ENCODE measurements around the gene GBE1.
"Not testable (repeated sequence)": the region's sequence is repeated elsewhere in the genome, so short reads cannot be mapped to it uniquely, and the experiment has no call there.

The GBE1 gene

DNA sequence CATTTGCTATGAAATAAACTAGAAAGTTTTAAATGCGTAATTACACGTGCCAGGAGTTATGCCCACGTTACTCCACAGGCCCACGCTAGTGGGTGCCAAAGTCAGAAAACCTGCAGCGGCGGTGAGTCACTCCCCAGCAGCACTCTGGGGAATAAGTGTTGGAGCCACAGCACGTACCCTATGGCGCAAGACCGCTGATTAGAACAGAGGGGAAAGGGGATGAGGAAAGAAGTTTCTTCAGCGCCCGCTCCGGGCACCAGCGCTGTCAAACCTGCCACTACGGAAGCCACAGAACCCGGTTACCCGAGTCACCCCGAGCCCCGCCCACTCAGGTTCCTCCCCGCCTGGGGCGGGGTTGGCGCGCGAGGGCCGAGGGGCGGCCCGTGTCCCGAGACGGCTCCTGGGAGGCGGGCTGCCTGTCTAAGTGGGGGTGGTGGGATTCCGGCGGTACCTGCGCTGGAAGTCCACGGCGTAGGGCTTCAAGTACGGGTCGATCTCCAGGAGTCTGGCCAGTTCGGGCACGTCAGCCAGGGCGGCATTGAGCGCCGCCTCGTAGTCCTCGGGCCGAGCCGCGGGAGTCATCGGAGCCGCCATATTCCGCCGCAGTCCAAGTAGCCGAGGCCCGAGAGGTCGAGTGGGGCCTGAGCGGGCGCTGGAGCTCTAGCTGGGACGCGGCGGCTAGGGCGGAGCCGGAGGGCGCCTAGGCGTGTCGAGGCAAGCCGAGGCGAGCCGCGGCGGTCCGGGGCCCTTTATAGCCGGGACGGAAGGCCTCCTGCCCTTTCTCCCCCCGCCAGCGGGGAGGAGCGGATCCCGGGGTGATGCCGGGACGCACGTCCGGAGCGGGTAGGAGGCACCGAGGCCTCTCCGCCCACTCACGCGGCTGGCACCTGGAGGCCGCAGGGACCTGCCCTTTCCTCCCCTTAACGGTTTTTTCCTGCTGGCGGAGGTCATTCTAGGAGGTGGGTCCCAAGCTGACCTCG is at the start of gene GBE1:
TSS of gene GBE1 (minus strand) at position 722 of the 980 bp plus-strand sequence. CDS start at position 594, 128 bp downstream.
- in situ Hi-C loops (cut with MboI; ENCODE audit: low pct_unique_long_range_greater_than_20kb, low sequenced_read_pairs): no loop called here
- DNase-seq: peak; percentile 98

DNA sequence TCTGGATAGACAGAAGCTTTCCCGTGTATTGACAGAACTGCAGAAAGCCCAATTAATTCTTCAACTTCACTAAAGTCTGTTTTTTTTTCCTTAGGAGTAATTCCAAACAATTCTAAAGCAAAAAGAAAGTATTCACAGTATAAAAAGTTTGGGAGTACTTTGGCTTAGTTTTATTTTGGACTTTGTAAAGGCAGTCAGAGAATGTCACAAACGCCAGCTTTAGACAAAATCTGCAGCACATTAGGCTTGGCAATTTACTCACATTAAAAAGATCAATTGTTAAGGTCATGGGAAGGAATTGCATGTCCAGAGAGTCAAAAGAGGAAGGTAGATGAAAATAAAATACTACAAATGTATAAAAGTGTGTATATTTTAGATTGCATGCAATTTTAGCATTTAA is 47.5 kb upstream of the GBE1 start:
- no peak for DNase-seq
- in situ Hi-C loops (cut with MboI; ENCODE audit: low pct_unique_long_range_greater_than_20kb, low sequenced_read_pairs): no loop called here

GRCh38 chr3:81799403-81799802 is 38.0 kb upstream of the GBE1 start:
- in situ Hi-C loops (cut with MboI; ENCODE audit: low pct_unique_long_range_greater_than_20kb, low sequenced_read_pairs): no loop called here
- DNase-seq: no peak

GRCh38 chr3:81793410-81793809 is 32.0 kb upstream of the GBE1 start:
- in situ Hi-C loops (cut with MboI; ENCODE audit: low pct_unique_long_range_greater_than_20kb, low sequenced_read_pairs): no loop called here
- no peak for DNase-seq

- in situ Hi-C loops (cut with MboI; ENCODE audit: low pct_unique_long_range_greater_than_20kb, low sequenced_read_pairs): no loop called here
- DNase-seq: no peak
These were observed 28.7 kb upstream of the GBE1 start for GRCh38 chr3:81790117-81790516.

DNA sequence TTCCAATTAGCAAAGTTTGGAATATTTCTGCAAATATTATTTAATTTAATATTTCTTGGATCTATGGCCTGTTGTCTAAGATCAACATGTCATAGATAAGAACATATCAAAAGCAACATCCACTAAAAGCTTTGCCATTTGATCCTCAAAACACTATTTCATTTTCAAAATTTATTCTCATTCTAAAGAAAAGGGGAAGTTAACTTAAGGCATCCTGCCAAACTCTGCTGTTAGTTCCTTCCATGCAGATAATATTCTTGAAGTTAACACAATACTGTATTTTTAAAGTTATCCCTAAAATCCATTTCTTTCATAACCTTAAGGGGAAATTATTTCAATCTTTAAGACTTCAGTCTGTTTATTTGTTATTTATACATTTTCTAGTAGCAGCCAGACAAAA is 28.2 kb upstream of the GBE1 start:
- in situ Hi-C loops (cut with MboI; ENCODE audit: low pct_unique_long_range_greater_than_20kb, low sequenced_read_pairs): no loop called here
- peak; percentile 67 for DNase-seq

DNA sequence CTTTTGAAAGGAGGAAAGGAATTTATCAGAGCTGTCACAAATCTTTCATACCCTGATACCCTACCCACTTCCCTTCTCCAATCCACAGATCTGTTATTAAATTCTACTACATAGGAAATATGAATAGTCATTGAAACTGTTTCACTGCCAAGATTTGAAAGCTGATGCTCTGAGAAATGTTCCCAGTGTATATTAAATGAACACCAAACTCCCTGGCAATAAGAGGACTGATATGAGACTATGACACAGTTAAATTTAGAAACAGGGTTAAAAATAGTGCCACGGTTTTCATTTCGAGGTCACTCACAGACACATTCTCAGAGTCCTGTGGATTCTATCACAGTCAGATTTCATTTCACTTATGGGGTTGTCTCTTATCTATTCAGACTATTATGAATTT is 27.2 kb upstream of the GBE1 start:
- DNase-seq: no peak
- in situ Hi-C loops (cut with MboI; ENCODE audit: low pct_unique_long_range_greater_than_20kb, low sequenced_read_pairs): no loop called here

GRCh38 chr3:81788044-81788443 is 26.6 kb upstream of the GBE1 start:
- in situ Hi-C loops (cut with MboI; ENCODE audit: low pct_unique_long_range_greater_than_20kb, low sequenced_read_pairs): no loop called here
- DNase-seq: no peak

DNA sequence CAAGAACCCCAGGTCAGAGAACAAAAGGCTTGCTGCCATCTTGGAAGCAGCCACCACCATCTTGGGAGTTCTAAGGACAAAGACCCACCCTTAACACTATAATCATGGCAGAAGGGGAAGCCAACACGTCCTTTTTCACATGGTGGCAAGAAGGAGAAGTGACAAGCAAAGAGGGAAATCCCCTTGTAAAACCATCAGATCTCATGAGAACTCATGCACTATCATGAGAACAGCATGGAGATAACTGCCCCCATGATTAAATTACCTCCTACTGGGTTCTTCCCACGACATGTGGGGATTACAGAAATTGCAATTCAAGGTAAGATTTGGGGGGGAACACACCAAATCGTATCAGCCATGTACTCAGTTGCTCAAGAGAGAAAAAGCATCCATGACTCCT is 21.1 kb upstream of the GBE1 start:
- in situ Hi-C loops (cut with MboI; ENCODE audit: low pct_unique_long_range_greater_than_20kb, low sequenced_read_pairs): no loop called here
- DNase-seq: peak; percentile 28

- in situ Hi-C loops (cut with MboI; ENCODE audit: low pct_unique_long_range_greater_than_20kb, low sequenced_read_pairs): no loop called here
These were observed 17.3 kb upstream of the GBE1 start for GRCh38 chr3:81778678-81779182.

DNA sequence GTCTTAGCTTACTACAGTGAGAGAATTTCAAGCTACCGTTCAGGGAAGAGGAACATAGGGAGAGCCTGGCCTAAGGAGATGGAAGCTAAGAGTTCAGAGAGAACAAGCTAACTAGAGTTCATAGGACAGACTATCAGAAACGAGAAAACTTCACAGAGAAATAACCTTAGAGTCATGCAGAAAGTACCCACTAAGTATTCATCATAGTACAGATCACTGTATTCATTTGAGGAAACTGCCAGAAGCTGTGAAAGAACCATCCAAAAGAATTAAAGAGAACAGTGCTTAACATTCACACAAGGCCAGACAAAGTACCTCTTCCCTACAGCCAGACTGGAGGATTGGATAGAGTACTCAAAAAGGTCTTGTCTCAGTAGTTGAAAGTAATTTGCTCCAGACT is 15.2 kb upstream of the GBE1 start:
- DNase-seq: no peak
- in situ Hi-C loops (cut with MboI; ENCODE audit: low pct_unique_long_range_greater_than_20kb, low sequenced_read_pairs): no loop called here

More at GRCh38 chr3:81778678-81779182, 17.3 kb upstream of the GBE1 start:
- DNase-seq: no peak

GRCh38 chr3:81770710-81771109 is 9.3 kb upstream of the GBE1 start:
- in situ Hi-C loops (cut with MboI; ENCODE audit: low pct_unique_long_range_greater_than_20kb, low sequenced_read_pairs): no loop called here
- DNase-seq: no peak

GRCh38 chr3:81769299-81769698 is 7.9 kb upstream of the GBE1 start:
- DNase-seq: no peak
- in situ Hi-C loops (cut with MboI; ENCODE audit: low pct_unique_long_range_greater_than_20kb, low sequenced_read_pairs): no loop called here

- DNase-seq; in situ Hi-C loops (cut with MboI; ENCODE audit: low pct_unique_long_range_greater_than_20kb, low sequenced_read_pairs): not testable (repeated sequence)
These were observed 5.9 kb upstream of the GBE1 start for GRCh38 chr3:81767250-81767859.

DNA sequence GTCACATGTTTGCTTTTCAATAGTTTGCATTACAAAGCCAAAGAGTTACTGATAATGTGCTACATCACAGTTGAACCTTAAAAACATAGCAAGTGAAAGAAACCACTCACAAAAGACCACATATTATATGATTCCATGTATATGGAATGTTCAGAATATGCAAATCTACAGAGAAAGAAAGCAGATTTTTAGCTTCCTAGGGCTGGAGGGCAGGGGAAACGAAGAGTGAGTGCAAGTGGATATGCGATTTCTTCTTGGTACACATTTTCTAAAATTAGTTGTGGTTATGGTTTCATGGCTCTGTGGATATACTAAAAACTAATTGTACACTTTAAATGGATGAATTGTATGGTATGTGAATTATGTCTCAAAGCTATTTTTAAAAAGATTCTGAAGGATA is 4.0 kb upstream of the GBE1 start:
- no peak for DNase-seq
- in situ Hi-C loops (cut with MboI; ENCODE audit: low pct_unique_long_range_greater_than_20kb, low sequenced_read_pairs): no loop called here

GRCh38 chr3:81764665-81765064 is 3.2 kb upstream of the GBE1 start:
- in situ Hi-C loops (cut with MboI; ENCODE audit: low pct_unique_long_range_greater_than_20kb, low sequenced_read_pairs): no loop called here
- DNase-seq: no peak

- in situ Hi-C loops (cut with MboI; ENCODE audit: low pct_unique_long_range_greater_than_20kb, low sequenced_read_pairs): no loop called here
- no peak for DNase-seq
These were observed 2.6 kb upstream of the GBE1 start for GRCh38 chr3:81764002-81764401.

GRCh38 chr3:81763001-81763400 is 1.6 kb upstream of the GBE1 start:
- in situ Hi-C loops (cut with MboI; ENCODE audit: low pct_unique_long_range_greater_than_20kb, low sequenced_read_pairs): no loop called here
- DNase-seq: peak; percentile 33

DNA sequence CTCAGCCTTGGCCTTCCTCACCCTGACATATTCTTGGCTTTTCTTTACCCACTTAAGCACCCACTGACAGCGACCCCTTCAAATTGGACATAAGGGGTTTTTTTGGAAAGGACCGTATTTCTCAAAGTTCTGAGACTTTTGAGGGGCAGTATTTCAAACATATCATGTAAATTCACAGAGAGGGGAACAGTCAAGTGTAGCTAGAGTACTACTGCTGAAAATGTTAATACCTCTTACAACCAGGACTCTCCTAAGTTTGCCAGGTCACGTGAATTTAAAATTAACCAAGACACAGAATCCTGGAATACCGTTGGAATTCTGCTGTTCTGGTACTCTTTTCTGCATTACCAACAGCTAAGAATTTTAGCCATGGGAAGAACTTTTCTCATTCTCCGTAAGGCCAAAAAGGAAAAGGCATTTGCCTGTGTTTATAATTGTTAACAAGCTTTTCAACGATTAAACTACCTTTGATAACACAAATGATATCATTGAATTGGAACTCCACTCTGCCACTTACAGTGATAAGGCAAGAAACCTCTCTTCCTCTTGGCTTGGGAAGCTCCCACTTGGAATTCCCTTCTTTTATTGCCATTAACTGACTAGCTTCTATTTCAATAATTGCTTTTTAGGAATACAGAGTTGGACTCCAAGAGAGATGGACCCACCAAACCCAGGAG is 597 bp upstream of the GBE1 start:
- in situ Hi-C loops (cut with MboI; ENCODE audit: low pct_unique_long_range_greater_than_20kb, low sequenced_read_pairs): no loop called here
- DNase-seq: no peak

GRCh38 chr3:81760215-81760614 is 1.2 kb downstream of the GBE1 start:
- DNase-seq: peak; percentile 28
- in situ Hi-C loops (cut with MboI; ENCODE audit: low pct_unique_long_range_greater_than_20kb, low sequenced_read_pairs): no loop called here
